Osteoblast (primary cell): ENCODE results near the gene ZNF526. TPM values are rescaled to one million over a fixed set of nuclear protein-coding genes. Genes with fewer than 3 reads are reported as not detected.
A peak's percentile ranks its signal among the peaks of the same experiment; 100 is the strongest.
"Not testable (repeated sequence)": the region's sequence is repeated elsewhere in the genome, so short reads cannot be mapped to it uniquely, and the experiment has no call there.

ENCODE experiments used
- DNase-seq: peaks from one replicate; pipeline ENCODE4 v3.0.0; 2011; ENCODE audit warnings: low spot score, mixed read lengths; ENCODE audit not compliant: insufficient read length; ENCODE audit errors: missing footprints
- H2AFZ ChIP-seq: 2 replicates; pipeline ENCODE4 v1.6.0; 2011; ENCODE audit warnings: mild to moderate bottlenecking, low read length
- H3K27ac ChIP-seq: 2 replicates; pipeline ENCODE4 v1.5.1; 2011; ENCODE audit warnings: mild to moderate bottlenecking, low read depth, low read length, moderate library complexity
- H3K27me3 ChIP-seq: 2 replicates; pipeline ENCODE4 v1.6.0; 2012; ENCODE audit warnings: mild to moderate bottlenecking, control low read depth, inconsistent platforms, low read length, moderate library complexity; ENCODE audit not compliant: insufficient read depth
- H3K36me3 ChIP-seq: 2 replicates; pipeline ENCODE4 v1.5.1; 2011; ENCODE audit warnings: mild to moderate bottlenecking, low read length, control low read depth, moderate library complexity; ENCODE audit not compliant: insufficient read depth
- H3K4me1 ChIP-seq: 2 replicates; pipeline ENCODE4 v1.5.1; 2011; ENCODE audit warnings: mild to moderate bottlenecking, low read length, control low read depth, moderate library complexity; ENCODE audit not compliant: insufficient read depth
- H3K4me2 ChIP-seq: 2 replicates; pipeline ENCODE4 v1.6.0; 2011; ENCODE audit warnings: mild to moderate bottlenecking, low read length; ENCODE audit not compliant: insufficient read depth
- H3K4me3 ChIP-seq: fragments of 200-600 bp; sonication (generic); 3 replicates; pipeline ENCODE4 v1.5.1; 2012; ENCODE audit warnings: mild to moderate bottlenecking, low read length, inconsistent platforms; ENCODE audit not compliant: insufficient read depth
- H3K79me2 ChIP-seq: 2 replicates; pipeline ENCODE4 v1.6.0; 2012; ENCODE audit warnings: mild to moderate bottlenecking, low read length, control low read depth, inconsistent platforms; ENCODE audit not compliant: insufficient read depth
- H3K9me3 ChIP-seq: 2 replicates; pipeline ENCODE4 v1.5.1; 2011; ENCODE audit warnings: low read depth, low read length, control low read depth
- H4K20me1 ChIP-seq: 2 replicates; pipeline ENCODE4 v1.6.0; 2012; ENCODE audit warnings: mild to moderate bottlenecking, low read length, control low read depth; ENCODE audit not compliant: insufficient read depth
- CTCF ChIP-seq: IDR thresholded peaks from 2 replicates; pipeline ENCODE4 v1.5.1; 2011; ENCODE audit warnings: mild to moderate bottlenecking, low read depth, low read length, moderate library complexity; ENCODE audit errors: extremely low read depth
- total RNA-seq: library from RNA; depleted of rRNA; stranded (reverse); fragments of >200 nt; gene quantifications from 2 replicates; pipeline ENCODE4 v1.2.3, GENCODE V29; 2012

The ZNF526 gene
- total RNA-seq, 1 donor, result 11.9 TPM

- Histone ChIP-seq H3K4me3 (peak overlapping the region; percentile 95), H3K79me2 (peaks cover 54% of the 10 kb centered on the region), H3K4me2 (peak overlapping the region; percentile 70), H2AFZ (no peak overlapping the region), H4K20me1 (peaks cover 20% of the 10 kb centered on the region), H3K4me1 (peaks cover 41% of the 10 kb centered on the region), H3K27me3 (no peaks in the 10 kb centered on the region), H3K9me3 (no peaks in the 10 kb centered on the region), H3K27ac (peak overlapping the region; percentile 90), H3K36me3 (peaks cover 14% of the 10 kb centered on the region)
- no peak for TF ChIP-seq CTCF
- peak; percentile 90 for DNase-seq
These were observed 34.2 kb downstream of the ZNF526 start for GRCh38 chr19:42254089-42254849.

GRCh38 chr19:42254850-42255765, 35.0 kb downstream of the ZNF526 start, which contains the start of gene ERF:
Gene ERF, minus strand, starts transcription at chr19:42255128. Its CDS starts 129 bp downstream, at chr19:42254999.
- peak within 1 kb of the TSS; percentile 89 for H3K4me2 ChIP-seq
- peaks cover 45% of the 10 kb centered on the region for H3K79me2 ChIP-seq
- no peak for TF ChIP-seq CTCF
- H3K27me3 ChIP-seq, result no peaks in the 10 kb centered on the region
- H3K27ac ChIP-seq, result peak within 1 kb of the TSS; percentile 90
- peaks cover 5% of the 10 kb centered on the region for H3K36me3 ChIP-seq
- peak; percentile 100 for DNase-seq
- peaks cover 15% of the 10 kb centered on the region for H4K20me1 ChIP-seq
- H3K4me3 ChIP-seq, result peak within 1 kb of the TSS; percentile 95
- peak within 1 kb of the TSS; percentile 94 for H2AFZ ChIP-seq
- H3K9me3 ChIP-seq, result no peaks in the 10 kb centered on the region
- H3K4me1 ChIP-seq, result peaks cover 38% of the 10 kb centered on the region

- H3K27me3 ChIP-seq, result no peaks in the 10 kb centered on the region
- H3K27ac ChIP-seq, result peak overlapping the region; percentile 80
- peak overlapping the region; percentile 94 for H2AFZ ChIP-seq
- TF ChIP-seq CTCF, result no peak
- H3K36me3 ChIP-seq, result no peaks in the 10 kb centered on the region
- H3K4me3 ChIP-seq, result peak overlapping the region; percentile 95
- peak overlapping the region; percentile 89 for H3K4me2 ChIP-seq
- DNase-seq, result peak; percentile 91
- H3K9me3 ChIP-seq, result no peaks in the 10 kb centered on the region
- peaks cover 36% of the 10 kb centered on the region for H3K79me2 ChIP-seq
- H3K4me1 ChIP-seq, result peaks cover 29% of the 10 kb centered on the region
- H4K20me1 ChIP-seq, result peaks cover 7% of the 10 kb centered on the region
These were observed 35.9 kb downstream of the ZNF526 start for GRCh38 chr19:42255766-42256745.

- DNase-seq, H3K9me3 ChIP-seq, H2AFZ ChIP-seq, H3K27ac ChIP-seq, H3K4me2 ChIP-seq, H3K4me3 ChIP-seq, H3K27me3 ChIP-seq, H3K36me3 ChIP-seq, H4K20me1 ChIP-seq: not testable (repeated sequence)
- H3K79me2 ChIP-seq, result peaks cover 18% of the 10 kb centered on the region
- peaks cover 13% of the 10 kb centered on the region for H3K4me1 ChIP-seq
These were observed 37.7 kb downstream of the ZNF526 start for GRCh38 chr19:42257842-42258241.
